ENCODE results near the gene ADCK2. TPM values are rescaled to one million over a fixed set of nuclear protein-coding genes. Genes with fewer than 3 reads are reported as not detected.
"Not testable (repeated sequence)": the region's sequence is repeated elsewhere in the genome, so short reads cannot be mapped to it uniquely, and the experiment has no call there.

Gene ADCK2, protein sequence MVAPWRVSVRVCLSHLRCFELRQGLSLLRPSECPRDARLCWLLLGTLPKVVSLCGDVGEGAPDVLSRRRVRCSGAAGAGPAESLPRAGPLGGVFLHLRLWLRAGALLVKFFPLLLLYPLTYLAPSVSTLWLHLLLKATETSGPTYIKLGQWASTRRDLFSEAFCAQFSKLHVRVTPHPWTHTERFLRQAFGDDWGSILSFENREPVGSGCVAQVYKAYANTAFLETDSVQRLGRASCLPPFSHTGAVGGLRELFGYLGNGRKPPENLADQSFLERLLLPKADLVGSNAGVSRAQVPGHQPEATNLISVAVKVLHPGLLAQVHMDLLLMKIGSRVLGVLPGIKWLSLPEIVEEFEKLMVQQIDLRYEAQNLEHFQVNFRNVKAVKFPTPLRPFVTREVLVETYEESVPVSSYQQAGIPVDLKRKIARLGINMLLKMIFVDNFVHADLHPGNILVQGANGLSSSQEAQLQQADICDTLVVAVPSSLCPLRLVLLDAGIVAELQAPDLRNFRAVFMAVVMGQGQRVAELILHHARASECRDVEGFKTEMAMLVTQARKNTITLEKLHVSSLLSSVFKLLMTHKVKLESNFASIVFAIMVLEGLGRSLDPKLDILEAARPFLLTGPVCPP
- 10 to 100 TPM; 25.4 to 40.6 TPM for total RNA-seq

GRCh38 chr7:140672382-140673062, at the start of gene ADCK2:
ADCK2 (plus strand) TSS chr7:140672945; CDS start chr7:140673331, 386 bp downstream.
- intact Hi-C loops (cut with DNase I), result loop anchor here (10.0 kb wide), 1 partner anchor 312 kb away; no protein-coding TSS in a partner anchor
- no peak for TF ChIP-seq CTCF (IDR thresholded peaks at IDR 0.05)
- peaks cover 20% of the 10 kb centered on the region for H3K4me1 ChIP-seq
- peak; percentile 81 for DNase-seq
- peak within 1 kb of the TSS; percentile 89 for H3K27ac ChIP-seq
- no peaks in the 10 kb centered on the region for H3K9me3 ChIP-seq
- peak within 1 kb of the TSS; percentile 81 to 88 for H3K9ac ChIP-seq (ENCODE audit: low read depth in 2 of 2, low read length in 2 of 2)
- H3K27me3 ChIP-seq, result no peaks in the 10 kb centered on the region
- peak within 1 kb of the TSS; percentile 68 for H3K4me3 ChIP-seq
- no peaks in the 10 kb centered on the region for H3K36me3 ChIP-seq

- Histone ChIP-seq H3K27me3 (no peaks in the 10 kb centered on the region), H3K36me3 (no peaks in the 10 kb centered on the region), H3K4me1 (no peaks in the 10 kb centered on the region), H3K9me3 (no peaks in the 10 kb centered on the region), H3K9ac (ENCODE audit: low read depth in 2 of 2, low read length in 2 of 2) (no peak overlapping the region), H3K27ac (no peak overlapping the region), H3K4me3 (no peak overlapping the region)
- no peak for TF ChIP-seq CTCF (IDR thresholded peaks at IDR 0.05)
- intact Hi-C loops (cut with DNase I), result no loop called here
- DNase-seq, result no peak
Observed at GRCh38 chr7:140623980-140624379, 48.8 kb upstream of the ADCK2 start.

GRCh38 chr7:140624392-140625191, 48.2 kb upstream of the ADCK2 start:
- H3K4me1 ChIP-seq, result no peaks in the 10 kb centered on the region
- DNase-seq, result no peak
- intact Hi-C loops (cut with DNase I), result no loop called here
- no peaks in the 10 kb centered on the region for H3K9me3 ChIP-seq
- no peak overlapping the region for H3K9ac ChIP-seq (ENCODE audit: low read depth in 2 of 2, low read length in 2 of 2)
- H3K27ac ChIP-seq, result no peak overlapping the region
- no peak overlapping the region for H3K4me3 ChIP-seq
- no peaks in the 10 kb centered on the region for H3K36me3 ChIP-seq
- H3K27me3 ChIP-seq, result no peaks in the 10 kb centered on the region
- no peak for TF ChIP-seq CTCF (IDR thresholded peaks at IDR 0.05)

- H3K27ac ChIP-seq; H3K4me1 ChIP-seq; H3K9ac ChIP-seq (ENCODE audit: low read depth in 2 of 2, low read length in 2 of 2); H3K4me3 ChIP-seq; H3K9me3 ChIP-seq; H3K36me3 ChIP-seq; intact Hi-C loops (cut with DNase I); H3K27me3 ChIP-seq; DNase-seq: not testable (repeated sequence)
Observed at GRCh38 chr7:140625192-140625558, 47.6 kb upstream of the ADCK2 start.

GRCh38 chr7:140625908-140626868, 46.6 kb upstream of the ADCK2 start:
- intact Hi-C loops (cut with DNase I), result no loop called here

More at GRCh38 chr7:140625908-140626868, 46.6 kb upstream of the ADCK2 start:
- no peak for TF ChIP-seq CTCF (IDR thresholded peaks at IDR 0.05)
- Histone ChIP-seq H3K9me3 (no peaks in the 10 kb centered on the region), H3K27me3 (no peaks in the 10 kb centered on the region), H3K9ac (ENCODE audit: low read depth in 2 of 2, low read length in 2 of 2) (no peak overlapping the region), H3K4me1 (no peaks in the 10 kb centered on the region), H3K4me3 (no peak overlapping the region), H3K36me3 (no peaks in the 10 kb centered on the region), H3K27ac (peak overlapping the region; percentile 50)
- DNase-seq, result peak; percentile 68

All from colonic mucosa (tissue), 4 donors.